Measurements from ENCODE around the gene CACNA2D4.

CACNA2D4 gene

DNA sequence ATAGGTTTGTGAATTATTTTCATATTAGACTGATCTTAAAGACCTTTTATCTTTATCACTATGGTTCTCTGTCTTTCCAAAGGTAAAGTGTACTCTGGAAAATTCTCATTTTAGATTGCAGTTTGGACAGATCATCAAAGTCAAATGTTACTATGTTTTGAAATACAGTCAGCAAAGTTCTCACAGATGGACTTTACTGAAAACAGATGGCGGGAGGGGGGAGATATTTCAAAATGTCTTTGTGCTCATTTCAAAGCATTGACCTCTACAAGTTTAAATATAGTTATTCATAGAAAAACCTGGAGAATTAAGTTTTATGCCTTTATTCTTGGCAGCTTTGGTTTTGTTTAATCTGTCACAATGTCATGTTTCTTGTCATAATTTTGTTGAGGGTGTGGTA lies 149.8 kb downstream of the CACNA2D4 start:
- DNase-seq: no peak

DNA sequence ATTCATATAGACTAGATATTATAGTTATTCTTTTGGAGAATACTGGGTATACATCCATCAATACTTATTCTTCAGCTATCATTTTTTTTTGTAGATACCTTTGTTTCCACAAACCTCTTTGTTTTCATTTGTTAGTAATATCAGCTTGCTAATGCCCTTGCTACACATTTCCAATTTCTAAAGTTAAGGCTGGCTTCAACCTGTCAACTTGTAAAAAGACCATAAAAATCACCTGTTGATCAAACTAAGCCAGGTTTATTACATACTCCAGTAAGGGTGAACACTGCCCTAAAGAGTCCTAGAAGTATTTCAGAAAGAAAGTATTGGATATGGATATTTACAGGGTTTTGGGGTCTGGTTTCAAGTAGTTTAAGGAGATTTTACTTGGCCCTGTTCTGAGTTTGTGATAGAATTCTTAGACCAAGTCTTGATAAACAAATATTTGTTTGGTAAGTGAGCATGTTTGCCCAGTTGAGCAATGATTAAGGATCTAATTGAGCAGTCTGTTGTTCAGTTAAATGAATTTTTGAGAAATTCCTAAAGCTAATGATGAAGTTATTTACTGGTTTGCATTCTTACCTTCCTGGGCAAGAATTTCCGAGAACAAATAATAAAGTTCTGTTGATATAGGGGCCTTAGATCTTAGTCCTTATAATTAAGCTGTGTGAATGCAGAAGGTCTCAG lies 150.9 kb downstream of the CACNA2D4 start:
- no peak for DNase-seq

DNA sequence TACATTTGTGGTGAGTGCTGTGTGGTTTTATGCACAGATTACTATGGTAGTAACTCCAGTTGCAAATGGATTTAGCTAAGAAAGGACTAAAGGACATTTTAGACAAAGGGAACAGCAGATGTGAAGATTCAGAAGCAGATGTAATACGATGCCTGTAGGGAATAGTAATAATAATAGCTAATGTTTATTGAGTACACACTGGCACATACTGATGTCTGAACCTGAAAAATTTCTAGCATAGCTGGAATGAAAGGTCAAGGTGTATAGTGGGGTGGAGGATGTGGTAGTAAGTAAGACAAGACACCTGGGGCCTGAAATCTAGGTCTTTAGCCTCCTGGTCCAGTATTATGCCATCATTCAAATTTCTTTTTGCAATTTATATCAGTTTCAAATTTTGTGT lies 152.3 kb downstream of the CACNA2D4 start:
- no peak for DNase-seq

DNA sequence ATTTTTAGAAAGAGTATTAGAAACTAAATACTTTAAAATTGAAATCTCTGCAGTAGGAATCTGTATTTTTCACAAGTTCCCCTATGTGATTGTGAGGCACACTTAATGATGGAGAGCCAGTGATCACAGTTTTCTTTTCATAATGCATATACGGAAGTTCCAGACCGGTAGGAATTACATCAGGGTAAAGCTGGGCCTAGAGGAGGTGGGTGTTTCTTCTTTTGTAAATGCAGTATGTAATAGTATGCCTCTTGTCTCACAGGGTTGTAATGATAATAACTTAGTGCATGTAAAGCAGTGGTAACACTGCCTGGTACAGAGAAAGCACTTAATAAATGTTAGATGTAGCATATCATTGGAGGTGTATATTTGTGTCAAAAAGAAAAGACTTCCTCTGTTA lies 155.3 kb downstream of the CACNA2D4 start:
- DNase-seq: no peak

DNA sequence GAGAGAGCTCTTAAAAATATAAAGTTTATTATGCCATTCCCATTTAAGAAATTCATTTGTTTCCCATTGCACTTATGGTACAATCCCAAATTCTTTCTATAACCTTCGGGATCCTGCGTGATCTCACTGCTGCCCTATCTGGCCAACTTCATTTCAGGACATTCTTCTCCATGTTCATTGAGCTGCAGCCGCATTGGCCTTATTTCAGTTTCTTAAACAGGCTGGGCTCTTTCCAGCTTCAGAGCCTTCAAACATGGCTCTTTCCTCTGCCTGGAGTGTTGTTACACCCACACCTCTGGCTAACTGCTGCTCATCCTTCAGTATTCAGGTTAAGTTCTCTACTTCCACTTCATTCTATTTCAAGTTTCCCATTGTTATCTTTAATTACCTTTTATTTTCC lies 156.6 kb downstream of the CACNA2D4 start:
- DNase-seq: no peak

DNA sequence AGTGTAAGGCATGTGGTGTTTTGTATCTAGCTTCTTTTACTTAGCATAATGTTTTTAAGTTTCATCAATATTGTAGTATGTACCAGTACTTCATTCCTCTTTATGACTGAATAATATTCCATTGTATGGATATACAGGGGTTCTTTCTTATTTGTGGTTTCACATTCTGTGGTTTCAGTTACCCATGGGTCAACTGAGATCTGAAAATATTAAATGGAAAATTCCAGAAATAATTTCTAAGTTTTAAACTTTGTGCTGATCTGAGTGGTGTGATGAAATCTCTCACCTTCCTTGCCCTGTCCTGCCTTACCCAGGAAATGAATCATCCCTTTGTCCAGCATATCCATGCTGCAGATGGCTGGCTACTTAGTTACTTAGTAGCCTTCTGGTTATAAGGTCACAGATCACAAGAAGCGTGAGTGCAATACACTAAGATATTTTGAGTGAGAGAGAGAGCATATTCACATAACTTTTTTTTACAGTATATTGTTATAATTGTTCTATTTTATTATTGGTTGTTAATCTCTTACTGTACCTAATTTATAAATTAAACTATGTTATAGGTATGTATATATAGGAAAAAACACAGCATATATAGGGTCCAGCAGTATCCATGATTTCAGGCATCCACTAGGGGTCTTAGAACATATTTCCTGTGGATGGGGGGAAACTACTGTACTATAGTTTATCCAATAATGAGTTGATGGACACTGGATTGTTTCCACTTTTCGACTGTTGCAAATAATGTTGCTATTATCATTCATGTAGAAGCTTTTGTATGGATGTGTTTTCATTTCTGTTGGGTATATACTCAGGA lies 157.7 kb downstream of the CACNA2D4 start:
- no peak for DNase-seq

DNA sequence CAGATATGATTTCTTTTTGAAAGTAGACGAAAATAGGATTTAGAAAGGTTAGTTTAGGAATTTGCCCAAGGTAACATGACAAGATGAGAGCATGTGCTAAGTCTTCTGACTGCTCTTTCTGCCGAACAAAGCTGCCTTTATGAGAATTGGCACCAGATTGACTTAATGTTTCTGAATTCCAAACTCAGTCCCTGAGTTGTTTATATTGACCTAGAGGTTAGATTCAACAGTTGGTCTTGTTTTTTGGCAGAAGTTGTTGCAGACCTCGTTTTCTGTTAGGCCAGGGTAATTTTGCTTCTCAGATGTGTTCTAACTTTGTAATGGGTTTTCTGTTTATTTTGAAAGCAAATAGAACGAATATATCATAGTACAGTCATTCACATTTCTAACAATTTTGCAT lies 159.6 kb downstream of the CACNA2D4 start:
- no peak for DNase-seq

DNA sequence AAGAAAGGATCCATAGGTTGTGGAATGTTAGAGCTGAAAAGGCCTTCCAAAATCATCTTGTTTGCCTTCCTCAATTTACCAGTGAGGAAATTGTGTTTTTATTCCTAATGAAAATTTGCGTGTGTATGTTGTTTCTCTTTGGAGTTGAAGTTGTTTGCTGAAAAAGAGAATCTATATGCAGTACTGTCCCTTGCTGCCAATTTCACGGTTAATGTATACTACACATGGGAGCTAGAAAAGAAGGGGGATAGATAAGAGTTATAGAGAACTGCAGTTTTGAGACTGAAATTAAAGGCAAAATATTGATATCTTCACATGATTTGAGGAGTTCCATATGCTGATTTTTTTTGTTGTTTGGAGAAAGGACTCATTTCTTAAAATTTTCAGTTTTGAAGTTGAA lies 160.1 kb downstream of the CACNA2D4 start:
- DNase-seq: no peak

DNA sequence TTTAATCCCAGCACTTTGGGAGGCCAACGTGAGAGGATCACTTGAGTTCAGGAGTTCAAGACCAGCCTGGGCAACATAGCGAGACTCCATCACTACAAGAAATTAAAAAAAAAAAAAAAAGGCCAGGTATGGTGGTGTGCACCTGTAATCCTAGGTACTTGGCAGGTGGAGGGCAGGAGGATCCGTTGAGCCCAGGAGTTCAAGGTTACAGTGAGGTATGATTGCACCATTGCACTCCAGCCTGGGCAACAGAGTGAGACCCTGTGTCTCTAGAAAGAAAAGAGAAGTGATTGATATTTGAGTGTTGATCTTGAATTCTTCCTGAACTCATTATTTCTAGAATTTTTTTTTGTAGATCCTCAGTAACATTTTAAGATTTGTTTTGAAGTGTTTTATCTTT lies 168.2 kb downstream of the CACNA2D4 start:
- DNase-seq: no peak

DNA sequence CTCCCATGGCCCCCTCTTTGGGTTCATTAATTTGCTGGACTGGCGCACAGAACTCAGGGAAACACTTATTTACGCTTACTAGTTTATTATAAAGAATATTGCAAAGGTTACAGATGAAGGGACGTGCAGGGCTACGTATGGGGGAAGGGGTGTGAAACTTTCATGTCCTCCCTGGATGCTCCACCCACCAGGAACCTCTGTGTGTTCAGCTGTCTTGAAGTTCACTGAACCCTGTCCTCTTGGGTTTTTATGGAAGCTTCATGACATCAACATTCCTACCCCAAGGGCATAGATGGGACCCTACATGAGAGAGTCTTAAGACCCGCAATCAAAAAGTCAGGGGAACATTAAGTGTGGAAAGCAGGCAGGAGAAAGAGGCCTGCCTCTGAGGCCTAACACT lies 169.4 kb downstream of the CACNA2D4 start:
- DNase-seq: no peak

DNA sequence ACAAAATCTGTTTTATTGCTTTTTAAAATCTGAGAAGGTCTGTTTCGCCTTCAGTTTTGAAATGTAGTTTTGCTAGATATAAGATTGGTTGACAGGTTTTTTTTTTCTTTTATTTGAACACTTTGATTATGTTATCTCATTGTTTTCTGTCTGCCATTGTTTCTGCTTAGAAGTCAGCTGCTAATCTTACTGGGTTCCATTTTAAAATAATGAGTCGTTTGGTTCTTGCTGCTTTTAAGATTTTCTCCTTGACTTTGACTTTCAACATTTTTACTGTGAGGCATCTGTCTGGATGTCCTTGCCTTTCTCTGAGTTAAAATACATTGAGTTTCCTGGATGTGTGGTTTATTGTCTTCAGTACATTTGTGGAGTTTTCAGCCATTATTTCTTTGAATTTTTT lies 170.8 kb downstream of the CACNA2D4 start:
- no peak for DNase-seq

DNA sequence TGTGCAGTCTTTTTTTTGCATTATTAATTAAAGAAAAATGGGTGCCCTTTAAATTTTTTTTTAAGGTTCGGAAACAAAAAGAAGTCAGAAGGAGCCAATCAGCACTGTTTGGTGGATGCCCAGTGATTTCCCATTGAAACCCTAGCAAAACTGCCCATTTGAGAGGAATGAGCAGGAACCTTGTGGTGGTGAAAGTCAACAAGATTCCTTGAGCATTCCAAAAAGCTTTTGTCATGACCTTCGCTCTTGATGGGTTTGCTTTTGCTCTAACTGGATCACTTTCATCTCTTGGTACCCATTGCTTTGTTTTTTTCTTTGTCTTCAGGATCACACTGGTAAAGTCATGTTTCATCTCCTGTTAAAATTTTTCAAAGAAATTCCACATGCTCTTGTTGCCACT lies 173.5 kb downstream of the CACNA2D4 start:
- no peak for DNase-seq

Measured in activated gamma-delta T cell (primary cell).